CD1c-positive myeloid dendritic cell (primary cell): ENCODE results near the gene MPIG6B.

ENCODE experiments used
- DNase-seq: peaks from one replicate; pipeline ENCODE4 v3.0.0-alpha.2; 2016; ENCODE audit errors: extremely low spot score

MPIG6B gene

DNA sequence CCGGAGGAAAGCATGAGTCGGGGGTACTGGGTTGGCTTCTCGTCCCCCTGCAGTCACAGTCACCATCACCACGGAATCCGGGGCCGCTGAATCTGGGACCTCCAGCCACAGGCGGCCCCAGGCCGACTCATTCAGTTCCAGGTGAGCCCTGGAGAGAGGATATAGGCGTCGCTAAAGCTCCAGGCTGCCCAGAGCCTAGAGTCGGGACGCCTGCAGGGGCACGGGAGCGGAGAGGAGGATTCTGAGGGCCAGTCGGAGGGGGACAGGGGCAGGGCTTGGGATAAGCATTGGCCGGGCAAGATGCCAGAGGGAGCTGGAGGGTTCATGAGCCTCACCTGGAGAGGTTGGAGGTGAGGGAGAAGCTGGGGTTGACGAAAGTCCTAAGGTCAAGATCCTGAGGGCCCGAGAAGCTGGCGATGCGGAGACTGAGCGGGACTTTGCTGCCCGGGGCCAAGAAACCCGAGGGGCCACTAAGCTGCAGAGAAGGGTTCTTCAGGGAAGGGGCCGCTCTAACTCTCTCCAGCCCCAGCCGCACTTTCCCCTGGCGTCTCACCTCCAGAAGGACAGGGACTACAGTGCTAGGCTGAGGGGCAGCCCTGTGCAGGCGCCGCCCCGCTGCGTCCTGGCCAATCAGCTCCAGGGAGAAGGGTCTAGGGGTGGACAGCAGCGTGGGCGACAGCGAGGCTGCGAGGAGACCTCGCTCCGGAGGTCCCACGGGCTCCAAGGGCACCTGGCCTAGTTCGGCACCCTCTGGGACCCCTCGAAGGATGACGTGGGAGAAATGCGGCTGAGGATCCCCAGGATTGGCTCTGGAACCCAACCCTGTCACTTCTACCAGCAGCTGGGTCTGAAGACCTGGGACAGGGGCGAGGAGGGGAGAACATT, 43.0 kb downstream of the MPIG6B start:
- DNase-seq, result no peak

DNA sequence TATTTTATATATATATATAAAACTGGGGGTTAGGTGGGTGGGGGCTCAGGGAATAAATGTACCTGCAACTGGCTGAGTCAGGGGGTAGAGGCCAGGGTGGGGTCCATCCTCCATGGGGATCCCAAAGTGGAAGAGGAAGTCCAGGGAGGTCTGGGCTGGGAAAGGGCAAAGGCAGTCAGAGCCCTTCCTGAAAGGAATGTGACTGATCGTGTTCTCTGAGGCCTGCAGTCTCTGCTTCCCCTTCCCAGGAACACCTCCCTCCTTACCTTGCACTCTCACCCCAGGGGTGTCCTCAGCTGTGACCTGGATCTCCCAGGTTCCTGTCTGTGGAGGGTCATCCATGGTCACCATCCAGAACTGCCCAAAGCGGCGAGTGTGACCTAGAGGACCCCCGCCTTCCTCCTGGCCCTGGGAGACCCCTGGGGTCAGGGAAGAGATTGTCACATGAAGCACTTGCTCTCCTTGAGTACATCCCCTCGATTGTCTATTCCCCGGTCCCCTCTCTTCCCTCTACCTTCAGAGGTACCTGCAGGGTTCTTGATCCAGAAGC, 44.0 kb downstream of the MPIG6B start:
- peak; percentile 25 for DNase-seq

DNA sequence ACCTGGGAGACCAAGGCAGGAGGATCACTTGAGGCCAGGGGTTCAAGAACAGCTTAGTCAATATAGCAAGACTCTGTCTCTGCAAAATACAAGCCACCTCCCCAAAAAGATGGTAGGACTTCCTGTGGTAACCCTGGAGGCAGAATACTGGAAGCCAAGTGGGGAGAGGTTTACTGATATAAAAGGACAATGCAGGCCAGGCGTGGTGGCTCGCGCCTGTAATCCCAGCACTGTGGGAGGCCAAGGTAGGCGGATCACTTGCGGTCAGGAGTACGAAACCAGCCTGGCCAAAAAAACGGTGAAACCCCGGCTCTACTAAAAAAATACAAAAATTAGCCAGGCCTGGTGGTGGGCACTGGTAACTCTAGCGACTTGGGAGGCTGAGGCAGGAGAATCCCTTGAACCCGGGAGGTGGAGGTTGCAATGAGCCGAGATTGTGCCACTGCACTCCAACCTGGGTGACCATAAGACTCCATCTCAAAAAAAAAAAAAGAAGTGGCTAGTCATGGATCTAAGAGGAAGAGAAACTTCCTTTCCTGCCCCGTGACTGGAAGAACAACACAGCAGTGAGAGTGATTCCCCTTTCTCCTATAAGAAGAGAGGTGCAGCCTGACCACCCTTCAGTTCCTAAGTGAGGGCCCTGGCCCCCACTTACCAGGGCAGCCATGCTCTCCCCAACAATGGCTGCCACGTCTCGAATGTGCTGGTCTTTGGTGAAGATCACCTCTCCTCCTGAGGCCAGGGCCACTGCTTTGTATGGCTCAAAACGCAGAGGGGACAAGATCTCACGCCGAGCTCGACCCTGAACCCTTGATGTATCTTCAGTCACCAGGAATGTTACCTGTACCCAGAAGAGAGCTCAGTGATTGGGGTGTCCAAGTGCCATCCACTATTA, 45.4 kb downstream of the MPIG6B start:
- peak; percentile 87 for DNase-seq

DNA sequence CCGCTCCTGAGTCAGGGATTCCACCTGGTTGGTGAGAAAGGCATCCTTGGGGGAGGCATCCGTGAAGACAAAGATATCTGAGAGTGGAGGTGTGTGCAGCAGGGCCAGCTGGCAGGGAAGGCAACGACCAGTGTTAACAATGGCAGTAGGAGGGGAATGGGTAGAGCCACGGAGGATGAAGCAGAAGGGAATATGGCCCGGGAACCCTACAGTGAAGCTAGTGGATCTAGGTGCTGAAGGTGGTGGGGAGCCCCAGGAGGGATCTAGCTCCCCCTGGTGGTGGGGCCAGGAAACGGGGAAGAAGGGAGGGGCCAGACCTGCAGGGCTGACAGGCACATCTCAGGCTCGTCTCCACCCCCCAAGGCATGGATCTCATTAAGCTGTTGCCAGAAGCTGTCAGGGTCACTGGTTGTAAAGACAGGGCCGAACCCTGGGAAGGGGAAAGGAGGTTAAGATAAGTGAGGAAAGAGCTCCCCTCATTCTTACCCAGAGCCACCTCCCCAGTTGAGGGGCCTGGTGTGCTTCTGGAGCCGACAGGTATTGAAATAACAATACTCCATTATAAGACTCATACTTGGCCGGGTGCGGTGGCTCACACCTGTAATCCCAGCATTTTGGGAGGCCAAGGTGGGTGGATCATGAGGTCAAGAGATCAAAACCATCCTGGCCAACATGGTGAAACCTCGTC, 46.7 kb downstream of the MPIG6B start:
- peak; percentile 80 for DNase-seq

DNA sequence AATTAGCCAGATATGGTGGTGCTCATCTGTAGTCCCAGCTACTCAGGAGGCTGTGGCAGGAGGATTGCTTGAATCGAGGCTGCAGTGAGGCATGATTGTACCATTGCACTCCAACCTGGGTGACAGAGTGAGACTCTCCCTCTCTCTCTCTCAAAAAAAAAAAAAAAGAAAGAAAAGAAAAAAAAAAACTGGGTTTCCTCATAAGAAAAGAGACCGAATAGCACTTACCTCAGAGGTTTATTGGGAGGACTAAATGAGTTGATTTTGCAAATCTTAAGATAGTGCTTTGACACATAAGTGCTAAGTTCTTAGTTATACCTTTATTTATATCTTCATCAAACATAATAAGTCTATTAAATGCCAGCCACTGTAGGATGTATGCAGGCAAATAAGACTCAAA, 47.7 kb downstream of the MPIG6B start:
- DNase-seq, result no peak

DNA sequence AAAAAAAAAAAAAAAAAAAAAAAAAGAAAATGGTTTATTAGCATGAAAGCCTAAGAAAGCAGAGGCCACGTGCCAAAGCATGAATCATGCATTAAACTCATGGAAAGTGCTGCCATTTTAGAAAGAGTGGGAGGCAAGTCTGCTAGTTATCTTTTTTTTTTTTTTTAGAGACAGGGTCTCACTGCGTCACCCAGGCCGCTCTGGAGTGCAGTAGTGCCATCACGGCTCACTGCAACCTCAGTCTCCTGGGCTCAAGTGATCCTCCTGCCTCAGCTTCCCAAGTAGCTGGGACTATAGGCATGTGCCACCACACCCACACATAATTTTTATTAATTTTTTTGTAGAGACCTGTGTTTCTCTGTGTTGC, 48.8 kb downstream of the MPIG6B start:
- DNase-seq, result peak; percentile 37

DNA sequence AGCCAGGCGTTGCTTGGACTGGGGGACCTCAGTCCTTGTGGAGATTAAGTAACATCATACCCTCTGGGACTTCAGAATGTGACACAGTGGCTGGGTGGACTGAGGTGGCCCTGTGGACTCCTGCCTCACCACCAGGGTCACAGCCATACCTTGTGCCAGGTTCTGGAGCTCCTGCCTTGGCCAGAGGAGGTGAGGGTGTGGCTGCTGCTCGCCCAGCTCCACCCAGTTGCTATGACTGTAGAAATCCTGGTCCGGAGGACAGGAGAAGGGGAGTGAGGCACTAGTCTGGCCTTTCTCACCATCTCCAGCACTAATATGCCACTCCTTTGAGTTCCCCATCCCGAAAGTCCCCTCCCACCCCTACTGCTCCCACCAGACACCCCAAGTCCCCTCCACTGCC, 52.0 kb downstream of the MPIG6B start:
- DNase-seq, result no peak

DNA sequence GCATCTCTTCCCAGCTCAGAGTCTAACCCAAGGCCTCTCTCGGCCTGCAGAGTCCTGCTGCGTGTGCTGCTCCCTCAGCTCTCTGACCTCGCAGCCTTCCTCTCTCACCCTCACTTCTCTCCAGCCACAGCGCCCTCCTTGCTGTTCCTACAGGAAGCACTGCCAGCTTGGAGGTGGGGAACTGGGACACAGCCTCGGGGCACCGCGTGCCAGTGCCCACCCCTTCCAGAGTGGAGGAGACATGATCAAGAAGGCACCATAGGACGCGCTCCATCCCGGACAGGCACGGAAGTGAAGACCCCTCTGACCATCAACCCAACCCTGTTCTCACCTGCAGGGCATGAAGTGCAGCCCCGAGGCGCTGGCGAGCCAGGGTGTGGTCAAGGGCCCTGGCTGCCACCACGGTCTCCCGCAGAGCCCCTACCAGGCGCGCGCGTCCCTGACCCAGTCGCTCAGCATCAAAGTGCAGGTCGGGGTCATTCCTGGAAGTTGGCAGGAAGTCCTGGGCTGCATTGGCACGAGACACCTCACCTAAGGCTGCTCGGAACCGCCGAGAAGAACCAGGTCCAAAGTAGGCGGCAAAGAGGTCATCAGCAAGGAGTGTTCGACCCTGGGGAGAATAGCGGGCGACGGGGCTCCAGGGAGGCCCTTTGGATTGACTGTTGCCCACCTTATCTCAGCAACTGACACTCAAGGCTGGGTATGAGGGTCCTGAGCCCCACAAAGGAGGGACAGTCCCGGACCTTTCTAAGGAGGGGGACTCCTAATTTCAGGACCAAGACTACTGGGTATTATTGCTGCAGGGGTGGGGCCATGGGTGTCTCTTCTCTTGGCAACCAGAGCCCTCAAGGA, 52.7 kb downstream of the MPIG6B start:
- no peak for DNase-seq
